Measurements from ENCODE around the gene RLN3.

- no peak for TF ChIP-seq POLR2A (IDR thresholded peaks at IDR 0.05)
- TF ChIP-seq, protein P1, sequence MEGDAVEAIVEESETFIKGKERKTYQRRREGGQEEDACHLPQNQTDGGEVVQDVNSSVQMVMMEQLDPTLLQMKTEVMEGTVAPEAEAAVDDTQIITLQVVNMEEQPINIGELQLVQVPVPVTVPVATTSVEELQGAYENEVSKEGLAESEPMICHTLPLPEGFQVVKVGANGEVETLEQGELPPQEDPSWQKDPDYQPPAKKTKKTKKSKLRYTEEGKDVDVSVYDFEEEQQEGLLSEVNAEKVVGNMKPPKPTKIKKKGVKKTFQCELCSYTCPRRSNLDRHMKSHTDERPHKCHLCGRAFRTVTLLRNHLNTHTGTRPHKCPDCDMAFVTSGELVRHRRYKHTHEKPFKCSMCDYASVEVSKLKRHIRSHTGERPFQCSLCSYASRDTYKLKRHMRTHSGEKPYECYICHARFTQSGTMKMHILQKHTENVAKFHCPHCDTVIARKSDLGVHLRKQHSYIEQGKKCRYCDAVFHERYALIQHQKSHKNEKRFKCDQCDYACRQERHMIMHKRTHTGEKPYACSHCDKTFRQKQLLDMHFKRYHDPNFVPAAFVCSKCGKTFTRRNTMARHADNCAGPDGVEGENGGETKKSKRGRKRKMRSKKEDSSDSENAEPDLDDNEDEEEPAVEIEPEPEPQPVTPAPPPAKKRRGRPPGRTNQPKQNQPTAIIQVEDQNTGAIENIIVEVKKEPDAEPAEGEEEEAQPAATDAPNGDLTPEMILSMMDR (IDR thresholded peaks at IDR 0.05): no peak
Observed at GRCh38 chr19:14022469-14022868, 5.5 kb upstream of the RLN3 start.

All from esophagus squamous epithelium (tissue), 4 donors.